Bronchial epithelial cell (primary cell): ENCODE measurements around the gene COX20. TPM values are rescaled to one million over a fixed set of nuclear protein-coding genes. Genes with fewer than 3 reads are reported as not detected.

Experiments used
- DNase-seq: peaks from one replicate; pipeline ENCODE4 v3.0.0-alpha.2; 2010; ENCODE audit warnings: low read depth
- FAIRE-seq: peaks from 2 replicates; lab custom pipeline; 2011; peaks lifted over from hg19 to GRCh38; lab: Jason Lieb, UNC
- H3K27me3 ChIP-seq: 2 replicates; pipeline ENCODE4 v1.5.1; 2011; ENCODE audit warnings: low read length; ENCODE audit not compliant: control insufficient read depth, insufficient read depth
- H3K36me3 ChIP-seq: 2 replicates; pipeline ENCODE4 v1.5.1; 2011; ENCODE audit warnings: low read length; ENCODE audit not compliant: control insufficient read depth, insufficient read depth
- H3K4me3 ChIP-seq: 2 replicates; pipeline ENCODE4 v1.5.1; 2011; ENCODE audit warnings: mild to moderate bottlenecking, low read depth, low read length, control low read depth
- CTCF ChIP-seq: IDR thresholded peaks from 2 replicates; pipeline ENCODE4 v1.5.1; 2011; ENCODE audit warnings: mild to moderate bottlenecking, moderate library complexity, low read length, control low read depth, inconsistent platforms; ENCODE audit not compliant: insufficient read depth, severe bottlenecking
- total RNA-seq: library from RNA; depleted of rRNA; stranded (reverse); fragments of >200 nt; gene quantifications from 2 replicates; pipeline ENCODE4 v1.2.1, GENCODE V29; 2014

The COX20 gene, protein sequence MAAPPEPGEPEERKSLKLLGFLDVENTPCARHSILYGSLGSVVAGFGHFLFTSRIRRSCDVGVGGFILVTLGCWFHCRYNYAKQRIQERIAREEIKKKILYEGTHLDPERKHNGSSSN
- 9.0 and 11.1 TPM in 2 replicates for total RNA-seq

- Histone ChIP-seq H3K4me3 (peak within 1 kb of the TSS; percentile 70), H3K36me3 (no peaks in the 10 kb centered on the region), H3K27me3 (no peaks in the 10 kb centered on the region)
- FAIRE-seq, result no peak
- DNase-seq, result peak; percentile 66
- no peak for TF ChIP-seq CTCF
Measured at GRCh38 chr1:244835276-244836134, at the start of gene COX20. Gene COX20, plus strand, starts transcription at chr1:244835658. Its CDS starts 57 bp downstream, at chr1:244835715.

DNA sequence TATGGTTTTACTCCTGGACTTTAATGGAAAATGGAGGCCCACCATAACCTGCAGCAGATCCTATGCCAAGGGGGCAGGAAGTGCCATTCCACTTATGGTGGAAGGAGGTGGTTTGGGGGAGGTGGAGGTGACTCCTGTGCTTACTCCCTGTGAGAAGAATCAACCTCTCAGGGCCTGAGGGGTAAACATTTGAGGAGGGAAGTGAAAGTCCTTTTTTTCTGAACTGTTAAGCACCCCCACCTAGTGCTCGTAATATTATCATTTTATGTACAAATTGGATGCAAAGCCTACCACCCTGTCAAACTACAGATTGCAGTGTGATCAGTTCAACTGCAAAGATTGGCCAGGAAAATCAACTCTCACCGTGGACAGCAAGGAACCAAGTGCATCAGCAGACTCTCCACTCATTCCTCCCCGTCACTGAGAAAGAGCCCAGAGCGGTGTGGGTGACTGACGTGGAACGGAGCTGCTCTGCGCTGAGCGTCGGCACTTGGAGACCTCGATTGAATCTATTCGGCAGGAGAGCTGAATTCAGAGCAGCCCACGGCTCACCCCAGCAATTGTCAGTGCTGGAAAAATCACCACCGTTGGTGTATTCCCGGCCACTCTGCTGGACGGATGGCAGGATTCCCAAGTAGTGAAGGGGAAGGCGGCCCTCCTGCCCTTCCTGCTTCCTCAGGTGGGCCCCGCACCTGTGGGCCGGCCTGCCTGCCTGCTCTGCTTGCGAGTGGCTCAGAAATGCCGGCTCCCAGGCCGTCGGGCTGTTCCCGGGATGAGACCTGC lies 46.8 kb upstream of the COX20 start:
- no peak for TF ChIP-seq CTCF
- DNase-seq (no peak), FAIRE-seq (no peak)
- no peaks in the 10 kb centered on the region for H3K27me3 ChIP-seq
- H3K4me3 ChIP-seq, result no peak overlapping the region
- H3K36me3 ChIP-seq, result no peaks in the 10 kb centered on the region

- Histone ChIP-seq H3K36me3 (no peaks in the 10 kb centered on the region), H3K4me3 (no peak overlapping the region), H3K27me3 (no peaks in the 10 kb centered on the region)
- no peak for TF ChIP-seq CTCF
- DNase-seq, result no peak
- FAIRE-seq, result no peak
Measured at GRCh38 chr1:244789276-244789580, 46.2 kb upstream of the COX20 start.

DNA sequence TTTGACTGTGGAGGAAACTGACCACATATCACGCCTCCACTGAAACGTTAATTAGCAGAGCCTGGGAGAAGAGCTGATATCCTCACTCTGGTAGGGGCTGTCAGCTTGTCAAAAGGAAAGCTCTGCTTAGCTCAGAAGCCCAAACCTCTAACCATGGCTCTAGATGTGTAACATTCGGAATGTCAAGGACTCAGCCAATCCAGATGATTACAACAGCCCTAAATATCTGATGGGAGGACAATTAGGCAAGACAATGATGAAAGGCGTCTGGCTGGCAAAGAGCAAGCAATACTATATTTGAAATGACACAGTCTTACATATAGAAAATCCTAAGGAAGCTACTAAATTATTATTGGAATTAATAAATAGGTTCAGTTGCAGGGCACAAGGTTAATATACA lies 45.7 kb upstream of the COX20 start:
- TF ChIP-seq CTCF, result no peak
- no peak for FAIRE-seq
- Histone ChIP-seq H3K36me3 (no peaks in the 10 kb centered on the region), H3K27me3 (no peaks in the 10 kb centered on the region), H3K4me3 (no peak overlapping the region)
- DNase-seq, result no peak

- FAIRE-seq (no peak), DNase-seq (no peak)
- Histone ChIP-seq H3K36me3 (no peaks in the 10 kb centered on the region), H3K27me3 (no peaks in the 10 kb centered on the region), H3K4me3 (no peak overlapping the region)
- TF ChIP-seq CTCF, result no peak
Measured at GRCh38 chr1:244791061-244791460, 44.4 kb upstream of the COX20 start.
